Neural crest cell (in vitro differentiated cells): ENCODE data around the gene SPC25. TPM values are rescaled to one million over a fixed set of nuclear protein-coding genes. Genes with fewer than 3 reads are reported as not detected.
"Not testable (repeated sequence)": the region's sequence is repeated elsewhere in the genome, so short reads cannot be mapped to it uniquely, and the experiment has no call there.

Source experiments
- DNase-seq: peaks from one replicate; pipeline ENCODE4 v3.0.0; 2021; ENCODE audit warnings: low read depth, mixed read lengths, low spot score
- H3K27ac Mint-ChIP-seq: one replicate; pipeline ENCODE4 v1.8.0; 2021; ENCODE audit warnings: mild to moderate bottlenecking, mixed read lengths; ENCODE audit not compliant: unreplicated experiment
- H3K27me3 Mint-ChIP-seq: 2 replicates; pipeline ENCODE4 v1.8.0; 2021; ENCODE audit warnings: low read depth, mild to moderate bottlenecking, mixed read lengths
- H3K36me3 Mint-ChIP-seq: 2 replicates; pipeline ENCODE4 v1.8.0; 2021; ENCODE audit warnings: low read depth, mild to moderate bottlenecking, mixed read lengths
- H3K4me1 Mint-ChIP-seq: 2 replicates; pipeline ENCODE4 v1.8.0; 2021; ENCODE audit warnings: mixed read lengths
- H3K4me3 Mint-ChIP-seq: one replicate; pipeline ENCODE4 v1.8.0; 2021; ENCODE audit warnings: mild to moderate bottlenecking, mixed read lengths
- H3K9me3 Mint-ChIP-seq: 2 replicates; pipeline ENCODE4 v1.8.0; 2021; ENCODE audit warnings: mixed read lengths
- CTCF ChIP-seq: fragments of 200-600 bp; sonication (generic); conservative IDR thresholded peaks from 2 replicates; pipeline ENCODE4 v1.5.0; 2021; ENCODE audit warnings: antibody characterized with exemption, mild to moderate bottlenecking
- total RNA-seq: library from RNA; stranded (reverse); gene quantifications from 2 replicates; pipeline ENCODE4 v1.2.1, GENCODE V29; 2021

SPC25 gene
- total RNA-seq, 1 donor from 2014 or later = 39.3 TPM

GRCh38 chr2:168889635-168890005 is 610 bp downstream of the SPC25 start:
- peak overlapping the region; percentile 93 for H3K27ac Mint-ChIP-seq
- peaks cover 14% of the 10 kb centered on the region for H3K36me3 Mint-ChIP-seq
- H3K9me3 Mint-ChIP-seq = no peaks in the 10 kb centered on the region

GRCh38 chr2:168884975-168885374 is 5.3 kb downstream of the SPC25 start:
- Mint-ChIP-seq H3K27me3 (no peaks in the 10 kb centered on the region), H3K4me1 (peaks cover 18% of the 10 kb centered on the region), H3K9me3 (peaks cover 3% of the 10 kb centered on the region), H3K4me3 (no peak overlapping the region), H3K36me3 (peaks cover 23% of the 10 kb centered on the region), H3K27ac (no peak overlapping the region)
- no peak for DNase-seq
- TF ChIP-seq CTCF = no peak

More at GRCh38 chr2:168889635-168890005, 610 bp downstream of the SPC25 start:
- TF ChIP-seq CTCF = no peak
- H3K4me3 Mint-ChIP-seq = peak overlapping the region; percentile 96
- peaks cover 5% of the 10 kb centered on the region for H3K27me3 Mint-ChIP-seq
- H3K4me1 Mint-ChIP-seq = peaks cover 24% of the 10 kb centered on the region
- DNase-seq = no peak

GRCh38 chr2:168882163-168882562 is 8.1 kb downstream of the SPC25 start:
- DNase-seq, H3K27me3 Mint-ChIP-seq, H3K4me3 Mint-ChIP-seq, H3K4me1 Mint-ChIP-seq, H3K27ac Mint-ChIP-seq, H3K9me3 Mint-ChIP-seq: not testable (repeated sequence)
- peaks cover 21% of the 10 kb centered on the region for H3K36me3 Mint-ChIP-seq

GRCh38 chr2:168874368-168875054 is 15.7 kb downstream of the SPC25 start:
- H3K4me1 Mint-ChIP-seq = peaks cover 4% of the 10 kb centered on the region

GRCh38 chr2:168870824-168871223 is 19.4 kb downstream of the SPC25 start:
- not testable (repeated sequence) for H3K4me1 Mint-ChIP-seq, H3K27ac Mint-ChIP-seq, H3K4me3 Mint-ChIP-seq, DNase-seq, H3K9me3 Mint-ChIP-seq, H3K27me3 Mint-ChIP-seq
- peaks cover 29% of the 10 kb centered on the region for H3K36me3 Mint-ChIP-seq

More at GRCh38 chr2:168874368-168875054, 15.7 kb downstream of the SPC25 start:
- Mint-ChIP-seq H3K9me3 (peaks cover 2% of the 10 kb centered on the region), H3K27ac (no peak overlapping the region), H3K4me3 (no peak overlapping the region), H3K36me3 (peaks cover 14% of the 10 kb centered on the region), H3K27me3 (no peaks in the 10 kb centered on the region)
- TF ChIP-seq CTCF = no peak
- no peak for DNase-seq

GRCh38 chr2:168870369-168870768 is 19.9 kb downstream of the SPC25 start:
- not testable (repeated sequence) for H3K4me1 Mint-ChIP-seq, H3K4me3 Mint-ChIP-seq, DNase-seq, H3K27ac Mint-ChIP-seq, H3K27me3 Mint-ChIP-seq, H3K9me3 Mint-ChIP-seq
- peaks cover 33% of the 10 kb centered on the region for H3K36me3 Mint-ChIP-seq

- not testable (repeated sequence) for H3K27ac Mint-ChIP-seq, H3K4me1 Mint-ChIP-seq
- H3K36me3 Mint-ChIP-seq = peaks cover 47% of the 10 kb centered on the region
Observed at GRCh38 chr2:168867164-168867563, 23.1 kb downstream of the SPC25 start.

More at GRCh38 chr2:168867164-168867563, 23.1 kb downstream of the SPC25 start:
- not testable (repeated sequence) for H3K4me3 Mint-ChIP-seq, H3K9me3 Mint-ChIP-seq, DNase-seq, H3K27me3 Mint-ChIP-seq
